Stomach (tissue), 9 donors: Measurements from ENCODE around the gene PIP4K2C. TPM values are rescaled to one million over a fixed set of nuclear protein-coding genes. Genes with fewer than 3 reads are reported as not detected.

Experiments used
- DNase-seq, 2 donors: peaks; one replicate each; pipeline versions ENCODE4 v3.0.0 to v3.0.0-alpha.2; 2013 to 2019
- H3K27ac ChIP-seq, 5 donors: fragments of 200-600 bp in 4 of 5; sonication (generic) in 4 of 5; one replicate each; pipeline ENCODE4 v1.5.1; 2013 to 2019; ENCODE audit warnings: mild to moderate bottlenecking in 1 of 5, moderate library complexity in 1 of 5
- H3K27me3 ChIP-seq, 3 donors: fragments of 200-600 bp; sonication (generic); one replicate each; pipeline ENCODE4 v1.5.1; 2017 to 2019; ENCODE audit warnings: mixed run types in 1 of 3
- H3K36me3 ChIP-seq, 4 donors: fragments of 200-600 bp; sonication (generic); 1 replicate in 3 of 4; 2 replicates in 1 of 4; pipeline ENCODE4 v1.5.1; 2016 to 2019
- H3K4me1 ChIP-seq, 4 donors: fragments of 200-600 bp; sonication (generic); one replicate each; pipeline ENCODE4 v1.5.1; 2016 to 2019
- H3K4me3 ChIP-seq, 4 donors: fragments of 200-600 bp; sonication (generic) in 3 of 4; one replicate each; pipeline ENCODE4 v1.5.1; 2016 to 2019; ENCODE audit warnings: mild to moderate bottlenecking in 1 of 4
- H3K9me3 ChIP-seq, 4 donors: fragments of 200-600 bp; sonication (generic); one replicate each; pipeline ENCODE4 v1.5.1; 2016 to 2019
- CTCF ChIP-seq, 7 experiments: fragments of 450-650 bp in 4 of 7; fragments of 200-600 bp in 3 of 7; sonication (generic) in 3 of 7; IDR thresholded peaks; one replicate each; pipeline ENCODE4 v1.5.1; 2016 to 2019; ENCODE audit warnings: antibody characterized with exemption in 7 of 7, control low read depth in 2 of 7, mild to moderate bottlenecking in 1 of 7
- EP300 ChIP-seq: sonication (generic); formaldehyde crosslinking; IDR thresholded peaks from one replicate; pipeline ENCODE4 v1.6.1; 2017; ENCODE audit warnings: antibody characterized with exemption
- POLR2A ChIP-seq, 4 donors: fragments of 450-650 bp; IDR thresholded peaks; one replicate each; pipeline ENCODE4 v1.6.1; 2016; ENCODE audit warnings: antibody characterized with exemption in 4 of 4, control low read depth in 2 of 4, mild to moderate bottlenecking in 1 of 4, moderate library complexity in 1 of 4
- POLR2AphosphoS5 ChIP-seq, 3 donors: sonication (generic); formaldehyde crosslinking; IDR thresholded peaks; one replicate each; pipeline ENCODE4 v1.6.1; 2016; ENCODE audit warnings: antibody characterized with exemption in 3 of 3
- WGBS, 5 donors: extraction: QIAGEN DNeasy Blood & Tissue Kit in 3 of 5; methylation state at CpG; one replicate each; pipeline versions ENCODE4 v1.1.5 to v1.1.7; 2013 to 2018; 5-methylcytosine and 5-hydroxymethylcytosine counted together
- intact Hi-C: fragments of 100-400 bp; cut with DNase I; formaldehyde crosslinking; loops from one replicate; pipeline ENCODE4 v1.15.1; 2023; ENCODE audit warnings: low total_unique reads
- polyA plus RNA-seq, 3 donors: library from polyadenylated mRNA; stranded (reverse); fragments of 200-250 nt; gene quantifications; one replicate each; pipeline ENCODE4 v1.2.3, GENCODE V29; 2013
- total RNA-seq, 5 donors: library from RNA; depleted of rRNA; stranded (reverse); fragments of >200 nt; gene quantifications; one replicate each; pipeline versions ENCODE4 v1.1.0 to v1.2.3, GENCODE V29; 2014 to 2016
- donor health status: healthy with polysubstance abuse.
- donor health status: Bipolar disorder and iron deficiency.
- donor health status: healthy.

Gene PIP4K2C
- total and polyA plus RNA-seq, 8 donors = 14.1 to 116 (median 35.5) TPM

DNA sequence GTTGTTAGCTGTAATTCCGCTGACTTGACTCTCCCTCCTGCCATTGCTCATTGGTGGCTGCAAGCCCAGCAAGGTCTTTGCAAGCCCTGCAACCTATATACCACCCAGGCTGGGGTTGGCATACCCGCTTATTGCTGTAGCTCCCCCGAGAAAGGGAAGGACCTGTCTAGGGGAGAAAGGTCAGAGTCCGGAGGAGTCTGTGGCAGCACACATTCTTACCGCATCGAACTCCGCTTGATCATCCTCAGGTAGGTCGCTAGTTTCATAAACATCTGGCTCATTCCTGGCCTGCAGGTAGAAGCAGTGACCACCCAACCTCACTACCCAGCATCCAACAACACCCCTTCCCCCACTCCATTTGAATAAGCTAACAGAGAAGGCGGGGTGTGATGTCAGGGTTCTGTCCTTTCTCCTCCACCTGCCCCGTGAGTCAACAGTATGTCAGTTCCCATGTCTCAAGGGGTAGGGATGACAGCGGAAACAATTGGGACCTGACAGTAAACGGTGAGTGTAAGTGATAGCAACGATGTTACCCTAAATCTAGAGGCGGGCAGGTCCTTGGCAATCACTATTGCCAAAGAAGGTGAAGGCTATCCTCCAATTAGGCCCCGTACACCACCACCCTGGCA lies 45.1 kb upstream of the PIP4K2C start:
- peaks cover 14 to 58% (median 35%) of the 10 kb centered on the region in 4 donors for H3K4me1 ChIP-seq

GRCh38 chr12:57546438-57547287 lies 44.3 kb upstream of the PIP4K2C start, which contains the start of gene DCTN2:
TSS of gene DCTN2 (minus strand) at chr12:57547192. CDS start at chr12:57547063, 129 bp downstream.
- intact Hi-C loops = no loop called here
- peaks cover 3 to 13% (median 12%) of the 10 kb centered on the region in 4 donors for H3K36me3 ChIP-seq
- H3K4me1 ChIP-seq = peaks cover 14 to 50% (median 35%) of the 10 kb centered on the region in 4 donors
- DNase-seq = peak; percentile 96 to 99
- WGBS, 5 donors = 0 to 1% (median 1%) methylated on average over 29 to 56 of the region's 56 CpGs
- H3K4me3 ChIP-seq = peak within 1 kb of the TSS; percentile 86 to 100 (median 96)
- peak in 1 of 7 experiments; percentile 18 for TF ChIP-seq CTCF (IDR thresholded peaks at IDR 0.05)
- no peak for TF ChIP-seq EP300
- peak in 2 of 3 donors; percentile 73 to 79 for TF ChIP-seq POLR2AphosphoS5 (IDR thresholded peaks at IDR 0.05)
- TF ChIP-seq POLR2A (IDR thresholded peaks at IDR 0.05) = peak in 1 of 4 donors; percentile 37
- H3K27me3 ChIP-seq = peaks cover 0 to 32% (median 25%) of the 10 kb centered on the region in 3 donors
- no peaks in the 10 kb centered on the region for H3K9me3 ChIP-seq
- peak within 1 kb of the TSS; percentile 93 to 98 (median 96) for H3K27ac ChIP-seq

More for the DNA sequence above, 45.1 kb upstream of the PIP4K2C start:
- peak in 1 of 2 donors; percentile 54 for DNase-seq
- intact Hi-C loops = no loop called here
- Histone ChIP-seq H3K36me3 (peaks cover 3 to 20% (median 18%) of the 10 kb centered on the region in 4 donors), H3K4me3 (peak overlapping the region; percentile 86 to 100 (median 96)), H3K27me3 (peaks cover 0 to 31% (median 25%) of the 10 kb centered on the region in 3 donors), H3K27ac (peak overlapping the region; percentile 93 to 98 (median 96)), H3K9me3 (no peaks in the 10 kb centered on the region)
- TF ChIP-seq EP300 (no peak), CTCF (IDR thresholded peaks at IDR 0.05) (no peak), POLR2AphosphoS5 (IDR thresholded peaks at IDR 0.05) (no peak), POLR2A (IDR thresholded peaks at IDR 0.05) (no peak)
- 53 to 67% (median 57%) methylated on average over 14 to 15 of the region's 15 CpGs for WGBS, 5 donors

GRCh38 chr12:57547288-57548012 lies 43.5 kb upstream of the PIP4K2C start:
- WGBS, 5 donors = 18 to 24% (median 20%) methylated on average over 9 of the region's 9 CpGs
- no peak for DNase-seq
- peak overlapping the region; percentile 86 to 100 (median 96) for H3K4me3 ChIP-seq
- H3K9me3 ChIP-seq = no peaks in the 10 kb centered on the region
- H3K27me3 ChIP-seq = peaks cover 0 to 32% (median 25%) of the 10 kb centered on the region in 3 donors
- H3K27ac ChIP-seq = peak overlapping the region in 4 of 5 donors; percentile 93 to 98 (median 96)
- intact Hi-C loops = no loop called here
- peaks cover 0 to 5% (median 4%) of the 10 kb centered on the region in 4 donors for H3K36me3 ChIP-seq
- H3K4me1 ChIP-seq = peaks cover 14 to 50% (median 35%) of the 10 kb centered on the region in 4 donors
- TF ChIP-seq EP300 = no peak
- peak in 1 of 3 donors; percentile 22 for TF ChIP-seq POLR2AphosphoS5 (IDR thresholded peaks at IDR 0.05)

- no peaks in the 10 kb centered on the region for H3K9me3 ChIP-seq
- peaks cover 14 to 50% (median 35%) of the 10 kb centered on the region in 4 donors for H3K4me1 ChIP-seq
- intact Hi-C loops = no loop called here
- WGBS, 5 donors = 90 to 98% (median 95%) methylated on average over 2 of the region's 2 CpGs
- TF ChIP-seq CTCF (IDR thresholded peaks at IDR 0.05) = no peak
- TF ChIP-seq POLR2A (IDR thresholded peaks at IDR 0.05) = no peak
- no peak for TF ChIP-seq EP300
- no peak for TF ChIP-seq POLR2AphosphoS5 (IDR thresholded peaks at IDR 0.05)
- DNase-seq = no peak
- no peak overlapping the region for H3K4me3 ChIP-seq
- H3K27me3 ChIP-seq = peaks cover 0 to 32% (median 25%) of the 10 kb centered on the region in 3 donors
- no peak overlapping the region for H3K27ac ChIP-seq
- no peaks in the 10 kb centered on the region for H3K36me3 ChIP-seq
These were observed 43.0 kb upstream of the PIP4K2C start for GRCh38 chr12:57548013-57548315.
